Thoracic aorta (tissue), 2 donors: ENCODE measurements around the gene ERMP1. TPM values are rescaled to one million over a fixed set of nuclear protein-coding genes. Genes with fewer than 3 reads are reported as not detected.

Source experiments
- ATAC-seq: fragments of 150-250 bp; one replicate; pipeline ENCODE4 v1.8.0; 2017; ENCODE audit warnings: low read depth; ENCODE audit not compliant: insufficient number of reproducible peaks, low FRiP score
- DNase-seq: peaks from one replicate; pipeline ENCODE4 v3.0.0-alpha.2; 2020; ENCODE audit warnings: low spot score
- H3K27ac ChIP-seq, 2 donors: fragments of 200-600 bp; sonication (generic); 1 replicate in 1 of 2; 2 replicates in 1 of 2; pipeline ENCODE4 v1.5.1; 2016; ENCODE audit warnings: mild to moderate bottlenecking in 2 of 2, moderate library complexity in 2 of 2
- H3K27me3 ChIP-seq: fragments of 200-600 bp; sonication (generic); replicated peaks from 2 replicates; pipeline ENCODE4 v1.6.0; 2016; ENCODE audit warnings: mild to moderate bottlenecking; ENCODE audit not compliant: insufficient read depth
- H3K36me3 ChIP-seq: fragments of 200-600 bp; sonication (generic); one replicate; pipeline ENCODE4 v1.5.1; 2016
- H3K4me1 ChIP-seq, 2 donors: fragments of 200-600 bp; sonication (generic); 1 replicate in 1 of 2; 2 replicates in 1 of 2; pipeline versions ENCODE4 v1.5.1 to v1.6.0; 2016; ENCODE audit warnings: low read depth in 2 of 2, mild to moderate bottlenecking in 1 of 2; ENCODE audit not compliant: control insufficient read depth in 1 of 2
- H3K4me3 ChIP-seq: fragments of 200-600 bp; sonication (generic); 2 replicates; pipeline ENCODE4 v1.5.1; 2016; ENCODE audit warnings: mild to moderate bottlenecking
- H3K9me3 ChIP-seq: fragments of 200-600 bp; sonication (generic); 2 replicates; pipeline ENCODE4 v1.5.1; 2016
- CTCF ChIP-seq: fragments of 200-600 bp; sonication (generic); IDR thresholded peaks from one replicate; pipeline ENCODE4 v1.5.1; 2019; ENCODE audit warnings: antibody characterized with exemption
- total RNA-seq, 2 donors: library from RNA; depleted of rRNA; stranded (reverse); fragments of >200 nt; gene quantifications; one replicate each; pipeline versions ENCODE4 v1.1.0 to v1.2.3, GENCODE V29; 2016

Gene ERMP1
- total RNA-seq, 2 donors from 2014 or later = 9.0 to 14.5 TPM

GRCh38 chr9:5866272-5866671 lies 33.4 kb upstream of the ERMP1 start:
- ATAC-seq = no peak
- TF ChIP-seq CTCF = no peak
- Histone ChIP-seq H3K27ac (no peak overlapping the region), H3K4me1 (no peaks in the 10 kb centered on the region), H3K4me3 (no peak overlapping the region), H3K27me3 (no peaks in the 10 kb centered on the region), H3K9me3 (no peaks in the 10 kb centered on the region), H3K36me3 (no peaks in the 10 kb centered on the region)
- no peak for DNase-seq

DNA sequence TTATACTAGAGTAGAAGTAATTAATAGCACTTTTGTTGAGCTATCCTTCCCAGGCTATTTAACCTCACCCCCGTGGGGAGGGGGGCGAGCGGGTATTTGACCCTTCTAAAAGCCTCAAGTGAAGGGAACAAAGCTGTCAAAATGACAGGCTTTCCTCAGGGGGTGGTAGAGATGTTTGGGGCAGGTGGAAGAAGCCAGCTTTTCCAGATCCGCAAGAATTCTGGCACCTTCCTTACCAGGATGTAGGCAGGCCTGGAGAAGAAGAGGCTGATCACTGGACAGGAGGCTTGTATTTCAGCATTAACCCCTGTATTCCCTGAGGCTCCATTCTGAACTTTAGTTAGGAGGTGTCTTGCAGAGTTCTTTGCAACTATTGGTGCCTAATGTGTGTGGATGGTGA lies 31.5 kb upstream of the ERMP1 start:
- DNase-seq (no peak), ATAC-seq (no peak)
- no peaks in the 10 kb centered on the region for H3K9me3 ChIP-seq
- no peak for TF ChIP-seq CTCF
- H3K27ac ChIP-seq = no peak overlapping the region
- no peak overlapping the region for H3K4me3 ChIP-seq
- no peaks in the 10 kb centered on the region for H3K36me3 ChIP-seq
- no peaks in the 10 kb centered on the region for H3K4me1 ChIP-seq
- no peaks in the 10 kb centered on the region for H3K27me3 ChIP-seq

- Histone ChIP-seq H3K4me1 (no peaks in the 10 kb centered on the region), H3K27ac (no peak overlapping the region), H3K4me3 (no peak overlapping the region), H3K27me3 (no peaks in the 10 kb centered on the region), H3K9me3 (no peaks in the 10 kb centered on the region), H3K36me3 (no peaks in the 10 kb centered on the region)
- ATAC-seq = no peak
- DNase-seq = no peak
- TF ChIP-seq CTCF = no peak
These were observed 30.3 kb upstream of the ERMP1 start for GRCh38 chr9:5863092-5863746.

DNA sequence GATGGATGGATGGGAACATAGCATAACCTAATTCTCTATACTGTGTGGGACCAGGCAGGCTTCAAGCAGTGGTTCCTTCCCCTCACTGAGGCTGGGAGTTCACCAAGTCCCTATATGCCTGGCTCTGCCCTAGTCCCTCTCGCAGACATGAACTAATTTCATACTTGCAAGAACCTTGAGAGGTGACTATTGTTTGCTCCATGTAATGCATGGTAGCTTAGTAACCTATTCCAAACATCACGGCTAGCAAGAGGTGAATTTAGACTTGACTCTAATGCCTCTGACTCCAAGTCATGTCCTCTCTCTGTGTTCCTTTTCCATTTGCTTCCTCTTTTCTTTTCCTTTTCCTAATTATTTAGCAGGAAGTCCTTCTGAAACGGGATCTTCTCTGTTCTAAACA lies 25.9 kb upstream of the ERMP1 start:
- H3K4me3 ChIP-seq = no peak overlapping the region
- no peaks in the 10 kb centered on the region for H3K27me3 ChIP-seq
- ATAC-seq = no peak
- TF ChIP-seq CTCF = no peak
- no peaks in the 10 kb centered on the region for H3K9me3 ChIP-seq
- no peaks in the 10 kb centered on the region for H3K36me3 ChIP-seq
- H3K27ac ChIP-seq = no peak overlapping the region
- no peaks in the 10 kb centered on the region for H3K4me1 ChIP-seq
- DNase-seq = no peak

DNA sequence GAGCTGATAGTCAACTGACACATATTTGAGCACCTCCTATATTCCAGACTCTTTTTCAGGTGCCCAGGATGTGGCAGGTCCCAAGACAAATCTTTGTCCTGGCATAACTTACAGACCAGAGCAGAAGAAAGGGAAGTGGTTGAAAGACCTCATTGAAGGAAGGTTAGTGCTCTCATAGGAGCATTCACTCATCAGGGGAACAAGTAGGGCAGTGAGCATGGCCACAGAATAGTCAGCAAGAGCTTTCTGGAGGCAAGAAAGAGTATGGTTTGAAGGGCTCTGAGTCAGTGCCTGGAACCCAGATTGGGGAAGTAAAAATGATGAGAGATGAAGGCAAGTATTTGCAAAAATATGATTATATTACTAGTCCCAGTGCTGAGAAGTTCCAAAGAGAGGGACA lies 25.0 kb upstream of the ERMP1 start:
- TF ChIP-seq CTCF = no peak
- no peak overlapping the region for H3K27ac ChIP-seq
- H3K27me3 ChIP-seq = no peaks in the 10 kb centered on the region
- H3K4me3 ChIP-seq = no peak overlapping the region
- DNase-seq = no peak
- no peaks in the 10 kb centered on the region for H3K36me3 ChIP-seq
- H3K4me1 ChIP-seq = no peaks in the 10 kb centered on the region
- no peaks in the 10 kb centered on the region for H3K9me3 ChIP-seq
- ATAC-seq = no peak
